H1 (cell line): Measurements from ENCODE around the gene IQCF6. TPM values are rescaled to one million over a fixed set of nuclear protein-coding genes. Genes with fewer than 3 reads are reported as not detected.

Experiments
- CTCF ChIA-PET: fragments of 300-600 bp; sonication (Branson Sonifier 250); formaldehyde crosslinking; loops from one replicate; lab custom pipeline; 2021; ENCODE audit not compliant: partially characterized antibody; lab: Charles Lee
- POLR2A ChIA-PET: fragments of 300-600 bp; sonication (Branson Sonifier 250); formaldehyde crosslinking; loops from one replicate; lab custom pipeline; 2021; ENCODE audit warnings: inconsistent platforms; ENCODE audit not compliant: partially characterized antibody; lab: Charles Lee
- DNase-seq, 2 experiments: peaks; one replicate each; pipeline versions ENCODE4 v3.0.0 to v3.0.0-alpha.2; 2010 to 2022; ENCODE audit warnings: low spot score in 2 of 2, low read depth in 1 of 2, mixed read lengths in 1 of 2
- FAIRE-seq: peaks from 2 replicates; lab custom pipeline; 2011; peaks lifted over from hg19 to GRCh38; lab: Jason Lieb, UNC
- H2AFZ ChIP-seq: 2 replicates; pipeline ENCODE4 v1.8.1; 2012; ENCODE audit warnings: low read length, inconsistent platforms
- H2AK5ac ChIP-seq: 2 replicates; pipeline ENCODE4 v1.6.1; 2013; ENCODE audit warnings: low read depth, low read length
- H2BK120ac ChIP-seq: replicated peaks from 2 replicates; pipeline ENCODE3; 2013; ENCODE audit warnings: low read depth, low read length, inconsistent platforms
- H2BK12ac ChIP-seq: 2 replicates; pipeline ENCODE4 v1.6.1; 2013; ENCODE audit warnings: low read depth, low read length
- H2BK15ac ChIP-seq: 2 replicates; pipeline ENCODE4 v1.6.1; 2013; ENCODE audit warnings: low read length
- H2BK20ac ChIP-seq: 2 replicates; pipeline ENCODE4 v1.6.1; 2013; ENCODE audit warnings: low read length
- H2BK5ac ChIP-seq: 2 replicates; pipeline ENCODE4 v1.6.1; 2013; ENCODE audit warnings: low read depth, low read length
- H3K14ac ChIP-seq: 2 replicates; pipeline ENCODE4 v1.6.1; 2013; ENCODE audit warnings: inconsistent platforms; ENCODE audit not compliant: insufficient read length
- H3K18ac ChIP-seq: 2 replicates; pipeline ENCODE4 v1.6.1; 2013; ENCODE audit warnings: low read length; ENCODE audit errors: extremely low read depth
- H3K23ac ChIP-seq: 2 replicates; pipeline ENCODE4 v1.6.1; 2013; ENCODE audit warnings: inconsistent platforms; ENCODE audit not compliant: insufficient read length
- H3K23me2 ChIP-seq: 2 replicates; pipeline ENCODE4 v1.6.1; 2013; ENCODE audit warnings: low read depth, low read length
- H3K27ac ChIP-seq: 2 replicates; pipeline ENCODE4 v1.6.1; 2011; ENCODE audit warnings: low read depth, low read length, inconsistent platforms
- H3K27me3 ChIP-seq, 4 experiments: replicated peaks in 1 of 4; 1 replicate in 1 of 4; 2 replicates in 3 of 4; pipeline versions ENCODE4 v1.6.1 to v1.8.1; 2011 to 2013; ENCODE audit warnings: low read length in 3 of 4, mild to moderate bottlenecking in 3 of 4, inconsistent platforms in 2 of 4, mixed read lengths in 2 of 4, moderate library complexity in 1 of 4; ENCODE audit not compliant: control insufficient read depth in 3 of 4, insufficient read depth in 3 of 4; ENCODE audit errors: extremely low read depth in 1 of 4
- H3K36me3 ChIP-seq, 4 experiments: 2 replicates each; pipeline versions ENCODE4 v1.6.1 to v1.8.1; 2011 to 2013; ENCODE audit warnings: mild to moderate bottlenecking in 4 of 4, low read length in 3 of 4, moderate library complexity in 2 of 4, control low read depth in 1 of 4, inconsistent platforms in 1 of 4; ENCODE audit not compliant: insufficient read depth in 4 of 4, control insufficient read depth in 2 of 4
- H3K4ac ChIP-seq: replicated peaks from 2 replicates; pipeline ENCODE3; 2013; ENCODE audit warnings: low read length, low read depth, mixed read lengths, inconsistent platforms; ENCODE audit not compliant: insufficient read length
- H3K4me1 ChIP-seq, 4 experiments: replicated peaks in 1 of 4; 1 replicate in 1 of 4; 2 replicates in 3 of 4; pipeline versions ENCODE4 v1.6.1 to v1.8.1; 2011 to 2013; ENCODE audit warnings: low read length in 3 of 4, inconsistent platforms in 2 of 4, mixed read lengths in 1 of 4; ENCODE audit not compliant: insufficient read depth in 4 of 4, control insufficient read depth in 3 of 4
- H3K4me2 ChIP-seq, 2 experiments: 2 replicates each; pipeline versions ENCODE4 v1.6.1 to v1.8.1; 2011 to 2013; ENCODE audit warnings: low read depth in 2 of 2, low read length in 2 of 2, control low read depth in 1 of 2, inconsistent platforms in 1 of 2, mild to moderate bottlenecking in 1 of 2; ENCODE audit not compliant: insufficient read depth in 1 of 2
- H3K4me3 ChIP-seq, 4 experiments: fragments of 200-600, 300-600 bp in 1 of 4; sonication (generic), shearing (Covaris generic), sonication (Bioruptor Twin) in 1 of 4; 2 replicates each; pipeline versions ENCODE4 v1.5.1 to v1.8.1; 2011 to 2016; ENCODE audit warnings: low read length in 4 of 4, low read depth in 3 of 4, control low read depth in 2 of 4, inconsistent platforms in 2 of 4, mild to moderate bottlenecking in 2 of 4, mixed read lengths in 1 of 4, moderate library complexity in 1 of 4; ENCODE audit not compliant: insufficient read depth in 2 of 4; ENCODE audit errors: extremely low read depth in 1 of 4
- H3K56ac ChIP-seq: replicated peaks from 2 replicates; pipeline ENCODE3; 2013; ENCODE audit warnings: low read depth, mild to moderate bottlenecking, mixed read lengths, low read length, inconsistent platforms; ENCODE audit not compliant: insufficient read length
- H3K79me1 ChIP-seq: 2 replicates; pipeline ENCODE4 v1.6.1; 2013; ENCODE audit warnings: low read depth, low read length, control low read depth
- H3K79me2 ChIP-seq, 2 experiments: 2 replicates each; pipeline versions ENCODE4 v1.6.1 to v1.8.1; 2012 to 2013; ENCODE audit warnings: low read length in 2 of 2, mild to moderate bottlenecking in 2 of 2, inconsistent platforms in 1 of 2; ENCODE audit not compliant: insufficient read depth in 2 of 2, control insufficient read depth in 1 of 2
- H3K9ac ChIP-seq, 4 experiments: replicated peaks in 1 of 4; 1 replicate in 1 of 4; 2 replicates in 3 of 4; pipeline versions ENCODE4 v1.6.1 to v1.8.1; 2011 to 2013; ENCODE audit warnings: low read depth in 3 of 4, low read length in 3 of 4, control low read depth in 2 of 4, mild to moderate bottlenecking in 2 of 4, moderate library complexity in 2 of 4, inconsistent platforms in 1 of 4; ENCODE audit errors: extremely low read depth in 1 of 4
- H3K9me3 ChIP-seq, 2 experiments: 2 replicates each; pipeline versions ENCODE4 v1.6.1 to v1.8.1; 2012 to 2013; ENCODE audit warnings: mild to moderate bottlenecking in 2 of 2, moderate library complexity in 2 of 2, control low read depth in 1 of 2, inconsistent platforms in 1 of 2, low read depth in 1 of 2, low read length in 1 of 2, mixed read lengths in 1 of 2; ENCODE audit not compliant: insufficient read depth in 2 of 2
- H4K20me1 ChIP-seq, 2 experiments: replicated peaks in 1 of 2; 2 replicates each; pipeline versions ENCODE3 to v1.8.1; 2011 to 2013; ENCODE audit warnings: inconsistent platforms in 2 of 2, low read length in 2 of 2, mild to moderate bottlenecking in 1 of 2; ENCODE audit not compliant: insufficient read depth in 2 of 2, control insufficient read depth in 1 of 2
- H4K5ac ChIP-seq: 2 replicates; pipeline ENCODE4 v1.6.1; 2013; ENCODE audit warnings: low read length, low read depth, mixed read lengths, inconsistent platforms; ENCODE audit not compliant: insufficient read length
- H4K8ac ChIP-seq: 2 replicates; pipeline ENCODE4 v1.8.0; 2013; ENCODE audit warnings: mild to moderate bottlenecking, moderate library complexity, low read length, inconsistent platforms; ENCODE audit not compliant: insufficient read depth; ENCODE audit errors: extremely low read depth
- H4K91ac ChIP-seq: replicated peaks from 2 replicates; pipeline ENCODE3; 2013; ENCODE audit warnings: low read length, mixed read lengths, inconsistent platforms; ENCODE audit not compliant: insufficient read length
- BCL11A ChIP-seq, 2 experiments: IDR thresholded peaks; one replicate each; pipeline ENCODE4 v1.6.1; 2011; ENCODE audit warnings: low read depth in 2 of 2, low read length in 2 of 2, mild to moderate bottlenecking in 2 of 2
- BRCA1 ChIP-seq: IDR thresholded peaks from 2 replicates; pipeline ENCODE4 v1.6.1; 2012; ENCODE audit warnings: low read depth, low read length, improper control_type of control experiment
- CREB1 ChIP-seq: IDR thresholded peaks from 2 replicates; pipeline ENCODE4 v1.6.1; 2012; ENCODE audit warnings: inconsistent platforms
- EP300 ChIP-seq, 2 experiments: IDR thresholded peaks; 1 replicate in 1 of 2; 2 replicates in 1 of 2; pipeline ENCODE4 v1.6.1; 2011 to 2012; ENCODE audit warnings: low read depth in 2 of 2, low read length in 2 of 2, mild to moderate bottlenecking in 2 of 2, borderline replicate concordance in 1 of 2, inconsistent platforms in 1 of 2, moderate library complexity in 1 of 2
- EZH2 ChIP-seq: fragments of 200-600 bp; sonication (generic); IDR thresholded peaks from 2 replicates; pipeline ENCODE4 v1.7.1; 2012; ENCODE audit warnings: low read depth, mild to moderate bottlenecking, moderate library complexity, low read length, inconsistent platforms; ENCODE audit not compliant: severe bottlenecking
- POLR2AphosphoS5 ChIP-seq: IDR thresholded peaks from 2 replicates; pipeline ENCODE4 v1.6.1; 2011; ENCODE audit warnings: low read depth, low read length
- SIRT6 ChIP-seq: IDR thresholded peaks from one replicate; pipeline ENCODE4 v1.7.1; 2012; ENCODE audit warnings: low read length, inconsistent platforms
- SRF ChIP-seq: IDR thresholded peaks from 2 replicates; pipeline ENCODE4 v1.6.1; 2011; ENCODE audit warnings: mild to moderate bottlenecking, low read depth, low read length, moderate library complexity
- TAF1 ChIP-seq: IDR thresholded peaks from 2 replicates; pipeline ENCODE4 v1.6.1; 2011; ENCODE audit warnings: mild to moderate bottlenecking, low read depth, low read length
- ZNF274 ChIP-seq: IDR thresholded peaks from 2 replicates; pipeline ENCODE4 v1.7.0; 2012; ENCODE audit warnings: low read length, borderline replicate concordance; ENCODE audit errors: extremely low read depth
- polyA plus RNA-seq, 7 experiments: library from polyadenylated mRNA; depleted of rRNA in 3 of 7; stranded (reverse) in 5 of 7; unstranded in 2 of 7; fragments of >200 nt in 5 of 7; fragments of 200-250 nt in 2 of 7; gene quantifications; 1 replicate in 5 of 7; 2 replicates in 1 of 7; 4 replicates in 1 of 7; pipeline versions ENCODE4 v1.2.1 to v1.2.3, GENCODE V29; 2011 to 2013; ENCODE audit warnings: missing spikeins in 2 of 7, mixed read lengths in 2 of 7
- total RNA-seq: library from RNA; stranded (reverse); fragmentation: NEBNext Ultra II Directional; extraction: Animal tissue kit (Norgen Biotek cat#: 25700); gene quantifications from 2 replicates; pipeline ENCODE4 v1.2.1, GENCODE V29; 2021
- TF ChIP-seq, protein P1 (sequence below): IDR thresholded peaks from 2 replicates; pipeline ENCODE4 v1.6.1; 2011; ENCODE audit warnings: low read length, improper control_type of control experiment

Gene IQCF6
- total and polyA plus RNA-seq, 2 of the 8 experiments (the other 6 are each of a cell fraction or from before 2014, with no cell fraction given): not detected

DNA sequence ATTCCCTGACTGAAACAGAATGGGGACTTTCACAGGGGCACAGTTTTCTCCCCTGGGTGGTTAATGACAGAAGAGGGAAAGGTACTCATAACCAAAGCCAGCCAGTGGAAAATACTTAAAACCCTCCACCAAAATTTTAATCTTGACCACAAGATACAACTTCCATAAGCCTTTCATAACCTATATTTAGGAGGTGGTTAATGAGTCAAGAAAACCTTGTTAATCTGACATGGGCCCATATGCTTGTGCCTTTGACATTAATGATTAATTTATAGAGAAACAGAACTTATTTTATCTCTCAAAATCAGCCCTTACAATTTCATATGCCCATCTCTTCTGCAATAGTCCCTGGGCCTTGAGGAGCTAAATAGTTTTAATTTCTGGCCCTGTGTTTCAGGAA lies 31.2 kb downstream of the IQCF6 start:
- H4K20me1 ChIP-seq: no peaks in the 10 kb centered on the region
- no peak overlapping the region for H3K4me2 ChIP-seq
- H3K79me1 ChIP-seq: no peaks in the 10 kb centered on the region
- H2BK5ac ChIP-seq: no peak overlapping the region
- ChIA-PET CTCF (interaction anchor here (1.1 kb wide), 1 partner anchor 49 kb away, joined by 3 read pairs; no protein-coding TSS in a partner anchor), POLR2A (no interaction called here)
- H3K9me3 ChIP-seq: peaks cover 0 to 7% of the 10 kb centered on the region in 2 experiments; a peak in 2 of 4 replicates
- no peak overlapping the region for H2AK5ac ChIP-seq
- no peak overlapping the region for H4K5ac ChIP-seq
- H4K91ac ChIP-seq: no peak overlapping the region
- TF ChIP-seq SRF (no peak), POLR2AphosphoS5 (no peak), TAF1 (no peak), EP300 (IDR thresholded peaks at IDR 0.05; ENCODE audit: borderline replicate concordance in 1 of 2, low read depth in 2 of 2, low read length in 2 of 2) (no peak), SIRT6 (no peak), BRCA1 (no peak), ZNF274 (no peak), BCL11A (IDR thresholded peaks at IDR 0.05; ENCODE audit: low read depth in 2 of 2, low read length in 2 of 2) (no peak), EZH2 (no peak), CREB1 (no peak)
- TF ChIP-seq, protein P1, sequence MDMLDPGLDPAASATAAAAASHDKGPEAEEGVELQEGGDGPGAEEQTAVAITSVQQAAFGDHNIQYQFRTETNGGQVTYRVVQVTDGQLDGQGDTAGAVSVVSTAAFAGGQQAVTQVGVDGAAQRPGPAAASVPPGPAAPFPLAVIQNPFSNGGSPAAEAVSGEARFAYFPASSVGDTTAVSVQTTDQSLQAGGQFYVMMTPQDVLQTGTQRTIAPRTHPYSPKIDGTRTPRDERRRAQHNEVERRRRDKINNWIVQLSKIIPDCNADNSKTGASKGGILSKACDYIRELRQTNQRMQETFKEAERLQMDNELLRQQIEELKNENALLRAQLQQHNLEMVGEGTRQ: no peak
- no peak overlapping the region for H2BK15ac ChIP-seq
- no peak overlapping the region for H2BK12ac ChIP-seq
- no peak overlapping the region for H3K56ac ChIP-seq
- DNase-seq: no peak
- H3K4me1 ChIP-seq: no peaks in the 10 kb centered on the region
- H3K4me3 ChIP-seq: no peak overlapping the region
- FAIRE-seq: no peak
- H3K36me3 ChIP-seq: no peaks in the 10 kb centered on the region
- no peaks in the 10 kb centered on the region for H3K27me3 ChIP-seq
- H3K18ac ChIP-seq: no peak overlapping the region
- H3K4ac ChIP-seq: no peak overlapping the region
- H3K23ac ChIP-seq: no peak overlapping the region
- H3K27ac ChIP-seq: no peak overlapping the region
- no peak overlapping the region for H2BK20ac ChIP-seq
- H3K23me2 ChIP-seq: no peaks in the 10 kb centered on the region
- H2AFZ ChIP-seq: no peak overlapping the region
- H3K79me2 ChIP-seq: no peaks in the 10 kb centered on the region
- H4K8ac ChIP-seq: no peak overlapping the region
- no peak overlapping the region for H3K14ac ChIP-seq
- no peak overlapping the region for H2BK120ac ChIP-seq
- no peak overlapping the region for H3K9ac ChIP-seq
